ENCODE measurements around the gene EEF1A2.

DNA sequence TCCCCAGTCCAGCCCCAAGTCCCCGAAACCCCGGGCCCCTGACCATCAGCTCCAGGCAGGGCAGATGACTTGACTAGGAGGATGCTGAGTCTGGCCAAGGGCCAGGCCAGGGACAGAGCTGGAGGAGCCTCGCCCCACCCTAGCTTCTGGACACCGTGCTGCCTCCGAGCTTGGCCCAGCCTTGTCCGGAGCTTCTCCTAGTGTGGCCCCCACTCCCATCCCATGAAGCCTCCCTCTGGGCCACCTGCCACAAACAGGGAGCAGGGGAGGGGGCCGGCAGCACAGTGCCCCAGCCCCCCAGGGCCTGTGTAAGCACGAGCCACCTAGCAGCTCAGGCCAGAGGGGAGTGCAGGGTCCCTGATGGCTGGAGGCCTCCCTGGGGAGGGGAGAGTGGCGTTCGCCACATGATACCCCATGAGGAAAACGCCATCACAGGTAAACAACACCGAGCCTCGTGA lies 5.3 kb downstream of the EEF1A2 start:
- TF ChIP-seq, protein P1, sequence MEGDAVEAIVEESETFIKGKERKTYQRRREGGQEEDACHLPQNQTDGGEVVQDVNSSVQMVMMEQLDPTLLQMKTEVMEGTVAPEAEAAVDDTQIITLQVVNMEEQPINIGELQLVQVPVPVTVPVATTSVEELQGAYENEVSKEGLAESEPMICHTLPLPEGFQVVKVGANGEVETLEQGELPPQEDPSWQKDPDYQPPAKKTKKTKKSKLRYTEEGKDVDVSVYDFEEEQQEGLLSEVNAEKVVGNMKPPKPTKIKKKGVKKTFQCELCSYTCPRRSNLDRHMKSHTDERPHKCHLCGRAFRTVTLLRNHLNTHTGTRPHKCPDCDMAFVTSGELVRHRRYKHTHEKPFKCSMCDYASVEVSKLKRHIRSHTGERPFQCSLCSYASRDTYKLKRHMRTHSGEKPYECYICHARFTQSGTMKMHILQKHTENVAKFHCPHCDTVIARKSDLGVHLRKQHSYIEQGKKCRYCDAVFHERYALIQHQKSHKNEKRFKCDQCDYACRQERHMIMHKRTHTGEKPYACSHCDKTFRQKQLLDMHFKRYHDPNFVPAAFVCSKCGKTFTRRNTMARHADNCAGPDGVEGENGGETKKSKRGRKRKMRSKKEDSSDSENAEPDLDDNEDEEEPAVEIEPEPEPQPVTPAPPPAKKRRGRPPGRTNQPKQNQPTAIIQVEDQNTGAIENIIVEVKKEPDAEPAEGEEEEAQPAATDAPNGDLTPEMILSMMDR (IDR thresholded peaks at IDR 0.05): no peak
- TF ChIP-seq POLR2AphosphoS5 (IDR thresholded peaks at IDR 0.05) (no peak), POLR2A (IDR thresholded peaks at IDR 0.05; ENCODE audit: low read depth) (no peak), EP300 (IDR thresholded peaks at IDR 0.05) (no peak)
